GM18951 (cell line): ENCODE results near the gene RAET1G.
"Not testable (repeated sequence)": the region's sequence is repeated elsewhere in the genome, so short reads cannot be mapped to it uniquely, and the experiment has no call there.

ENCODE experiments used
- POLR2A ChIP-seq: IDR thresholded peaks from 4 replicates; pipeline ENCODE4 v1.6.1; 2011; ENCODE audit warnings: mild to moderate bottlenecking; ENCODE audit not compliant: insufficient read length, insufficient read depth; ENCODE audit errors: extremely low read depth
- in situ Hi-C: fragments of 300-500 bp; cut with MboI; formaldehyde crosslinking; loops from one replicate; pipeline ENCODE4 v1.12.0; 2022; ENCODE audit warnings: low sequenced_read_pairs, mixed read lengths, inconsistent platforms; ENCODE audit not compliant: unreplicated experiment

RAET1G gene

DNA sequence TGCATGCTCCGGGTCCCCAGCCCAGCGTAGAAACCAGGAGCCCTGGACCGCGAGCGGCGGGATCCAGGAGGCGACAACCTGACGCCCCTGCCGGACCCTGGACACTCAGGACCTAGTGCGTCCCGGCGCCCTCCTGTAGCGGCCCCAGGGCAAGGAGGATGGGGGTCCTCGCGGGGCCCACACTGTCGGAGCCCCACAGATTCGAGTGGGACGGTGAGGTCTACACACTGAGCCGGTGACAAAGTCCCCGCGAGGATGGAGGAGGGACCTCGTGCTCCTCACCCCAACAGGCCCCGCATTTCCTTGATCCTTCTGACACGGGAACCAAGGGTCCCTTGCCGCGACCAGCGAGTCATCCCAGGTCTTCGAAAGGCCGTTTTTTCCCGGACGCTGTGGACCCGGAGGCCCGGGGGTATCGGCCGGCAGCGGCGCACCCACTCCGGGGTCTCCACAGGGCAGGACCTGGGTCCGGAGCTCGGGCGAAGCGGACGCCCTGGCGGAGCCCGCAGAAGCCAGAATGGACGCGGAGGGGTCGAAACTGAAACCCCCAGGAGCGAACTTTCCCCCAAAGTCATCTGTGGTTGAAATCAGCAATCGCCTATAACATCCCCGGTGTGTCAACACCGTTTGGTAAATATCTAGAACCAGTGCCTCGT, 31.5 kb upstream of the RAET1G start:
- in situ Hi-C loops, result not testable (repeated sequence)

DNA sequence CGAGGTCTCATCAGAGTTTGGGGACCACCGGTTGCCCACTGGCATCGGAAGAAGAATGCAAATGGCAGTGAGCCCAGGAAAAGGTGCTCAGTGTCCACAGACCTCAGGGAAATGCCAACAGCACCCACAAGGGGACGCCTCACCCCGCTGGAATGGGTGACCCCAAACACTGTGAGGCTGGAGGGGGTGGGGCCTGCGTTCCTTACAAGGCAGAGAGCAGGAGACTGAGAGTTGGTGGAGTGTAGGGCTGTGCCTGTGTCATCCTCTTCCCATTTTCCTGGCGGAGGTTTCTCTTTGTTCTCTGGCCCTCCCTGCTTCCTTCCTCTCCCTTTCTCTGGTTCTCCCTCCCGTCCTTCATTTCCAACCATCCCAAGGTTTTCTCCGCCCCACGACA, 31.0 kb upstream of the RAET1G start:
- in situ Hi-C loops, result not testable (repeated sequence)

DNA sequence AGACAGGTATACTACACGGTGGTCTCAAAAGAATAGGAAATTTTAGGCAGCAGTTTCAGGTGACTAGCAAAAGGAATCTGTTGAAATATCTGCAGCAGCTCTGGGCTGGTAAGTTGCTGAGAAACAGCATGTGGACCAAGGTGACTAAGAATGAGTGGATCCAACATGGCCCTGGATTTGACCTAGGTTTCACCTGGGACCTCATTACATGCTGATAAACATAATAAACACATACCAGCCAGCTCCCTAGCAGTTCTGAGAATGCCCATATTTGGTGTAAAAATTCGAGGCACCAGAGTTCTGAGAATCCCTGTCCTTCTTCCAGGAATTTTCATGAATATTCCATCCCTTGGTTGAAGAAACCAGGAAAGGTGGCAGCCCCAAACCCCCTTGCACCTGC, 30.5 kb upstream of the RAET1G start:
- in situ Hi-C loops, result not testable (repeated sequence)

DNA sequence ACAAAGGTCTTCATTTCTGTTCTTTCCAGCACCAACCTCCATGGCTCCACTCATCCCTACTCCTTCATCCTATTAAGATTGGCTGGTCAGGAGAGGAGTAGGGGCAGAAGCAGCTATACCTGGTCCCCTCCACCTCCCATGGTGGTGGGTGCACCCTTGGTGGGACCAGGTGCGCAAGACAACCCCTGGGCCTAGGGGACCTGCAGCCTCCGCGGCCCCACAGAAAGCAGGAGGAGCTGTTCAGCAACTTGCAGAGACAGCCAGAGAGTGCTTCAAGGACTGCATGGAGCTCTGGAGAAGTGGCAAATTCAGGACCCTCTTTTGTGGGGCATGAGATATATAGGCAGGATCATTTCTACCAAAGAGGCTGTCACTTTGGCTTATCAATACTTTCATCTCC, 28.7 kb upstream of the RAET1G start:
- in situ Hi-C loops, result no loop called here
- no peak for TF ChIP-seq POLR2A

DNA sequence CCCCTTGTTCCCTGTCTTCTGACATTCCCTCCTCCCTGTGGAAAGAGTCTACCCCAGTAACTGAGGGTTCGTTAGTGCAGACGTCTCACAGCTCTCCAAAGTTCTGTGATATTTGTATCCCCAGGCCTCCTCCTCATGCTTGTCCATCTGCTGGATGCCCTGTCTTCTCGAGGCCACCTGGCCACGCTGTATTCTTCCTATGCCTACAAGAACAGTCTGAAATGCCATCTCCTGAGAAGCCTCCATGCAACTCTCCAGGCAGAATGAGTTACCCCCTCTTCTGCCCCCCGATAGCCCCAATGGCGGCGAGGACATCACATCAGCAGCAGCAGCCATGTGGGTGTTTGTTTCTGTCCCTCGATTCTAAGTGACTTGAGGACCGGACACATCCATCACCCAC, 28.2 kb upstream of the RAET1G start:
- TF ChIP-seq POLR2A, result no peak
- in situ Hi-C loops, result no loop called here

DNA sequence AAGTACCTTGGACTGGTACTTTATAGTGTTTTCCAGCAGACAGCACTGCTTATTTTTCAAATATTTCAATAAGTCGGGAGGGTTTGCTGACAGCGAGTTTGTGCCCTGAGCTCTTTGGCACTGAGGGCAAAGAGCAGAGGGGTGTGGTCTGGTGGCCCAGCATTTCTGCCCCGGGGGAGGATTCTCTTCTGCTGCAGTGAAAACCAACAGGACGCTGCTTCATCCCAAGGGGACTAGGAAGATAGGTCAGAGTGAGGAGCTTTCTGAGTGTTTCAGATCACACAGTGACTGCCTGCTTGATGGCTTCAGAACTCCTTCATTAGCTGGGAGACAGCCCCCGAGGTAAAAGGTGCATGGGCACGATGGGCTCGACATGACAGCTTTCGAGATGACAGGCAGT, 27.5 kb upstream of the RAET1G start:
- TF ChIP-seq POLR2A, result no peak
- in situ Hi-C loops, result no loop called here

DNA sequence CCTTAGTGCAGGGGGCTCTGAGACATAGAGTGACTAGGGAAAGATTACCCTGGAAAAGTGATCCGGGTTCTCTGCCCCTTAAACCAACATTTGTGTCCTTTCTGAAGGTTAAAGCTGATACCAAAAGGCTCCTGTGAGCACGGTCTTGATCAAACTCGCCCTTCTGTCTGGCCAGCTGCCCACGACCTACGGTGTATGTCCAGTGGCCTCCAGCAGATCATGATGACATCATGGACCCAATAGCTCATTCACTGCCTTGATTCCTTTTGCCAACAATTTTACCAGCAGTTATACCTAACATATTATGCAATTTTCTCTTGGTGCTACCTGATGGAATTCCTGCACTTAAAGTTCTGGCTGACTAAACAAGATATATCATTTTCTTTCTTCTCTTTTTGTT, 25.7 kb upstream of the RAET1G start:
- TF ChIP-seq POLR2A, result no peak
- in situ Hi-C loops, result no loop called here

DNA sequence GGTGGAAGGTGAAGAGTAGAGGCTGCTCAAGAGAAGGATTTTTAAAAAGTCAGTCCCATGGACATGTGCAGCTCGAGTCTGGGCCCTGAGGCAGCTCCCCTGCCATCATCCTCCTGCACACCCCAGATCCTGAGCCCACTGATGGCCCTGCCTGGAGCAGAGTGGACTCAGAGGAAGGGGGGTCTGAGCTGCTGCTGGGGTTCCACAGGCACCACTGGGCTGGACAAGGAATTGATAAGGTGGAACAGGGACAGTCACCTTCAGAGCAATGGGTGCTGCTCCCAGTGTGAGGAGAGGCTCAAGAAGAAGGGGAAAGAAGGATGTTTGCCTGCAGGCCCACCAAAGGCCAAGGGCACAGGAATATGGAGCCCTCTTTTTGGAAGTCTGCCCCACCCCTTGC, 25.1 kb upstream of the RAET1G start:
- in situ Hi-C loops, result no loop called here
- TF ChIP-seq POLR2A, result no peak

DNA sequence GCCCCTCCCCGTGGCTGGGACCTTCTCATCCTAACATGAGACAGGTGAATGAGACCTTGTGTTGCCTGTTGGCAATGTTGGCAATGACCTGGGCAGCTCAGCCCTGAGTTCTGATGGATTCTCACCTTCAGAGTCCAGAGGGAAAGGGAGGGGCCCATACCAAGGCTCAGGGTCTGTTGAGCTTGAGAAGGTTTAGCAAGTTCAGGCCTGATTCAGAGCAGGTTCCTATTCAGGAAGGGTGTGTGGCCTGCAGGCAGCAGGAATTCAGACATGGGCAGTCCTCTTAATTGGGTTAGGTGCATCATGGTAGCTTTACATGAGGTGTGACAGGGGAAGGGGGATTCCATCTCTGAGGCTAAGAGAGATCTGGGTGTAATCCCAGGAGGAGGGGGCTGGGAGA, 24.6 kb upstream of the RAET1G start:
- in situ Hi-C loops, result not testable (repeated sequence)

DNA sequence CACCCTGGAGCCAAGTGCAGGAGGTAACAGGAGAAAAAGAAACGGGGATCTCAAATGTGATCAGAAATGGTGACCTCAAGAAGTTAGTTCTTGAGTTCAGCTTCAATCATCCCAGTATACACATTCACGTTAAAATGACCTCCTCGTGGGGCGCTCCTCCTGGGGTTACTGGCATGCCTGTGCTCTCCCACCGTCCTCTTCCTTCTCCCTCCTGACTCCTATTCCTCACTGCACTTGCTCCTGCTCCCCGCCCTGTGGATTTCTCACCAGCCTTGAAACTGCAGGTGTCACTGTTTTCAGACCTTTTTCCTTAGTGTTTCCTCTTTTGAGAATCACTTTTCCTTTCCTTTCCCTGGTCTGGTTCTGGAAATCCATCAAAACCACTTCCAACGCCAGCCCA, 23.7 kb upstream of the RAET1G start:
- in situ Hi-C loops, result not testable (repeated sequence)

DNA sequence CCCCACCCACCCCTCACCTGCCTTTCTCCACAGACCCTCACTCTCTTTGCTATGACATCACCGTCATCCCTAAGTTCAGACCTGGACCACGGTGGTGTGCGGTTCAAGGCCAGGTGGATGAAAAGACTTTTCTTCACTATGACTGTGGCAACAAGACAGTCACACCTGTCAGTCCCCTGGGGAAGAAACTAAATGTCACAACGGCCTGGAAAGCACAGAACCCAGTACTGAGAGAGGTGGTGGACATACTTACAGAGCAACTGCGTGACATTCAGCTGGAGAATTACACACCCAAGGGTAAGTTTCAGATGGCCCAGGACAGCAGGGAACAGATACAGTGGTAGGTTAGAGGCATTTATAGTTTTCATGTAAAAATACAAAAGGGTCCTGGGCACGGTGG, 22.4 kb upstream of the RAET1G start:
- in situ Hi-C loops, result not testable (repeated sequence)

DNA sequence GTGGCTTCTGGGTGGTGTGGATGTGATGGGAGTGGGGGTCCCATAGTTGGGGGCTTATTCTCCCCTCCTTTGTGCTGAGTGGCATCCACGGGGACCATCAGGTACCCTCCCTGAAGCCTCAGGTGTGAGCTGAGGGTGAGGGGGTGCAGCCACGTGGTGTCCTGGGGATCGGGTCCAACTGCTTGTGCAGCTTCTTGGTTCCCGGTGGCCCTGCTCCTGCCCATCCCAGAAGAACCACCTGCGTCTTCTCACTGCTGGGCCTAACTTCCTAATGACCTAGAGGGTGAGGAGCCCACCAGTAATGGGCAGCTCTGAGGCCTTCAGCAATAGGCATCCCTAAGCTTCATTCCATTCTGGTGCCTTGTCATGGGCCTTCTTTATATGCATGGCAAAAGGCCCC, 20.4 kb upstream of the RAET1G start:
- in situ Hi-C loops, result not testable (repeated sequence)

DNA sequence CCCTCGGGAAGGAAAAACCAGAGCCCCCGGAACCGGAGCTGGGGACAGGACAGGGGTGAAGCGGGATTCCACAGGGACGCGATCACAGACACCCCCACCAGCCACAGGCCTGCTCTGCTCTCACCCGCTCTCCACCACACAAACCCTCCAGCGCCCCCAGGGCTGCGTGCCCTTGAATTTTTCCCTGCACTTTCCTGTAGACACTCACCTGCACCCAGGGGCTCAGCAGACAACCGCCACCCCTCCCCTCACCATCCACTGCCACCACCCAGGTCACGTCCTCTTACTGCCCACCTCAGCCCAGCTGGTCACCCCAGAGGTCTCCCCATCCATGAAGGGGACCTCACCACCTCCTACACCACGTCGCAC, 19.5 kb upstream of the RAET1G start:
- TF ChIP-seq POLR2A, result no peak
- in situ Hi-C loops, result no loop called here

DNA sequence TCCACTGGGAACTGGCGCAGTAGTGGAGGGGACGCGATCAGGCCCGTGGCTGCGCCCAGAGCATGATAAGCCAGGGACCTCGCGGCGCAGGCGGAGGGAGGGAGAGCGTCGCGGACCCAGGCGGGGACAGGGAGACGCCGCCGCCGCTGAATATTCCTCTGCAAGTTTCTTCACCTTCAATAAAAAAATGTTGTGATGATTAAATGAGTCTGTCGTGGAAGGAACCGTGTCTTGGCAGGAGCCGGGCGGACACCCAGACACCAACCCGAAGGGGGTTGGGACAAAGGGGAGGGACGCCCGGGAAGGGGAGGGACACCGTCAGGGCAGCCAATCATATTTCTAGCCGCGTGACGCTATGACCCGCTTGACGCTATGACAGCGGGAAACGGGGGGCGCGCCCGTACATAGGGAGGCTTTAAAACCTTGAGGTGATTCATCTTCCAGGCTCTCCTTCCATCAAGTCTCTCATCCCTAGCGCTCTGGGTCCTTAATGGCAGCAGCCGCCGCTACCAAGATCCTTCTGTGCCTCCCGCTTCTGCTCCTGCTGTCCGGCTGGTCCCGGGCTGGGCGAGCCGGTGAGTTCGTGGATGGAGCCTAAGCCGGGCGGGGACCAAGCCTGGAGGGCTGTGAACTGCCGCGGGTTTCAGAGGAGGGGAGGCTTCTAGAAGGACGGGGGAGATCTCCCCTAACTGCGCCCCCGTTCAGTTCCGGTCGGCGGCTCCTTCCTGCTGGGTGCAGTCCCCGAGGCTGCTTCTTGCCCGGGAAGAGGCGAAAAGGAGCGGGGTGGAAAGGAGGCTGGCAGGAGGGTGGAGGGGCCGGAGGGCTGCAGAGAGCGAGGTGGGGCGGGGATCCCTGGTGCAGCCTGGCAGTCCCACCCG, 18.9 kb upstream of the RAET1G start, which contains the start of gene ULBP2:
Gene ULBP2 (plus strand): TSS at position 432 of the 878 bp plus-strand sequence. CDS start 59 bp downstream, at position 491.
- no peak for TF ChIP-seq POLR2A
- in situ Hi-C loops, result no loop called here

DNA sequence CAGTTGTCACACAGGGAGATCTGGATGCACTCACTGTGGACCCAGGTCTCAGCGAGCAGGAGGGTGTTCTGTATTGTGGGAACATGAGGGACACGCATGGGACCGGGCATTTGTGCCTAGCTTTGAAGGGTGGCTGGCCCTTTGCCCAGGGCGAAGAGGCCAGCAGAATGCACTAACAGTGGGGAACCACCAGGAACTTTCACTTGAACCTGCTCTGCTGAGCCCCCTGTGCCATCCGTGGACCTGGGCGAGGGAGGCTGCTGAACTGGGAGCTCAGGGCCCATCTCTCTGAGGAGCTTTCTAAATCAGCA, 17.7 kb upstream of the RAET1G start:
- in situ Hi-C loops, result no loop called here
- TF ChIP-seq POLR2A, result no peak
